Liver (tissue), 9 donors: Measurements from ENCODE around the gene FBXO21. TPM values are rescaled to one million over a fixed set of nuclear protein-coding genes. Genes with fewer than 3 reads are reported as not detected.

Experiments used
- DNase-seq: peaks from one replicate; pipeline ENCODE4 v3.0.0-alpha.2; 2017; ENCODE audit warnings: low spot score
- H3K27ac ChIP-seq, 2 donors: one replicate each; pipeline ENCODE4 v1.7.0; 2013; ENCODE audit warnings: inconsistent platforms in 2 of 2, low read length in 2 of 2, control low read depth in 1 of 2, low read depth in 1 of 2, mild to moderate bottlenecking in 1 of 2
- H3K27me3 ChIP-seq, 4 donors: one replicate each; pipeline versions ENCODE4 v1.6.1 to v1.7.0; 2013; ENCODE audit warnings: low read length in 3 of 4, inconsistent platforms in 1 of 4, mild to moderate bottlenecking in 1 of 4, moderate library complexity in 1 of 4; ENCODE audit not compliant: control insufficient read depth in 4 of 4, insufficient read depth in 4 of 4
- H3K36me3 ChIP-seq, 4 donors: one replicate each; pipeline versions ENCODE4 v1.6.1 to v1.7.0; 2013; ENCODE audit warnings: low read length in 3 of 4, mild to moderate bottlenecking in 3 of 4, low read depth in 1 of 4, moderate library complexity in 1 of 4; ENCODE audit not compliant: control insufficient read depth in 4 of 4, insufficient read depth in 3 of 4
- H3K4me1 ChIP-seq, 4 donors: one replicate each; pipeline versions ENCODE4 v1.6.1 to v1.7.0; 2013; ENCODE audit warnings: low read length in 3 of 4, mild to moderate bottlenecking in 3 of 4, moderate library complexity in 1 of 4; ENCODE audit not compliant: control insufficient read depth in 4 of 4, insufficient read depth in 4 of 4
- H3K4me3 ChIP-seq, 3 donors: one replicate each; pipeline versions ENCODE4 v1.6.1 to v1.7.0; 2013; ENCODE audit warnings: low read length in 3 of 3, control low read depth in 1 of 3, low read depth in 1 of 3, mild to moderate bottlenecking in 1 of 3
- H3K9ac ChIP-seq, 2 donors: one replicate each; pipeline ENCODE4 v1.7.0; 2013; ENCODE audit warnings: low read length in 2 of 2, mild to moderate bottlenecking in 2 of 2, moderate library complexity in 2 of 2, control low read depth in 1 of 2, low read depth in 1 of 2
- H3K9me3 ChIP-seq, 4 donors: one replicate each; pipeline versions ENCODE4 v1.6.1 to v1.7.0; 2013; ENCODE audit warnings: low read length in 3 of 4; ENCODE audit not compliant: control insufficient read depth in 4 of 4
- ATF3 ChIP-seq: IDR thresholded peaks from 2 replicates; pipeline ENCODE4 v1.6.1; 2016; ENCODE audit warnings: antibody characterized with exemption
- CTCF ChIP-seq: fragments of 150-350 bp; IDR thresholded peaks from 2 replicates; pipeline ENCODE4 v1.5.1; 2017; ENCODE audit warnings: improper control_type of control experiment, low read depth, low read length; ENCODE audit not compliant: missing input control
- EGR1 ChIP-seq, 2 donors: IDR thresholded peaks; 2 replicates each; pipeline ENCODE4 v1.6.1; 2016 to 2018; ENCODE audit warnings: antibody characterized with exemption in 2 of 2, low read depth in 2 of 2
- FOXA1 ChIP-seq: IDR thresholded peaks from 2 replicates; pipeline ENCODE4 v1.6.1; 2016; ENCODE audit warnings: antibody characterized with exemption
- FOXA2 ChIP-seq: IDR thresholded peaks from 2 replicates; pipeline ENCODE4 v1.6.1; 2016; ENCODE audit warnings: antibody characterized with exemption
- GABPA ChIP-seq, 2 donors: IDR thresholded peaks in 1 of 2; conservative IDR thresholded peaks in 1 of 2; 2 replicates each; pipeline ENCODE4 v1.6.1; 2016; ENCODE audit warnings: antibody characterized with exemption in 2 of 2, mild to moderate bottlenecking in 1 of 2, moderate library complexity in 1 of 2
- HNF4A ChIP-seq, 2 donors: conservative IDR thresholded peaks; 2 replicates each; pipeline ENCODE4 v1.6.1; 2016; ENCODE audit warnings: antibody characterized with exemption in 2 of 2, mild to moderate bottlenecking in 2 of 2
- HNF4G ChIP-seq: IDR thresholded peaks from 2 replicates; pipeline ENCODE4 v1.6.1; 2016; ENCODE audit warnings: antibody characterized with exemption
- JUND ChIP-seq, 2 donors: IDR thresholded peaks; 2 replicates each; pipeline ENCODE4 v1.6.1; 2016; ENCODE audit warnings: antibody characterized with exemption in 2 of 2
- MAX ChIP-seq: IDR thresholded peaks from 2 replicates; pipeline ENCODE4 v1.6.1; 2016; ENCODE audit warnings: antibody characterized with exemption
- NR2F2 ChIP-seq: IDR thresholded peaks from 2 replicates; pipeline ENCODE4 v1.6.1; 2016; ENCODE audit warnings: antibody characterized with exemption
- RAD21 ChIP-seq, 2 donors: IDR thresholded peaks; 2 replicates each; pipeline ENCODE4 v1.6.1; 2016; ENCODE audit warnings: antibody characterized with exemption in 2 of 2, mild to moderate bottlenecking in 2 of 2
- REST ChIP-seq: IDR thresholded peaks from 2 replicates; pipeline ENCODE4 v1.6.1; 2016; ENCODE audit warnings: antibody characterized with exemption, mild to moderate bottlenecking
- RXRA ChIP-seq, 2 donors: IDR thresholded peaks; 2 replicates each; pipeline ENCODE4 v1.6.1; 2017 to 2018; ENCODE audit warnings: antibody characterized with exemption in 2 of 2, mild to moderate bottlenecking in 1 of 2
- SP1 ChIP-seq: IDR thresholded peaks from 2 replicates; pipeline ENCODE4 v1.6.1; 2018; ENCODE audit warnings: antibody characterized with exemption, mild to moderate bottlenecking
- TAF1 ChIP-seq: conservative IDR thresholded peaks from 2 replicates; pipeline ENCODE4 v1.6.1; 2016; ENCODE audit warnings: antibody characterized with exemption, mild to moderate bottlenecking
- YY1 ChIP-seq: IDR thresholded peaks from 2 replicates; pipeline ENCODE4 v1.6.1; 2016; ENCODE audit warnings: antibody characterized with exemption, mild to moderate bottlenecking
- ZBTB33 ChIP-seq: IDR thresholded peaks from 2 replicates; pipeline ENCODE4 v1.6.1; 2016; ENCODE audit warnings: antibody characterized with exemption
- WGBS: extraction: QIAGEN DNeasy Blood & Tissue Kit; methylation state at CpG from one replicate; pipeline ENCODE4 v1.1.7; 2013; 5-methylcytosine and 5-hydroxymethylcytosine counted together
- polyA plus RNA-seq, 2 donors: library from polyadenylated mRNA; stranded (reverse) in 1 of 2; unstranded in 1 of 2; fragments of 200-250 nt in 1 of 2; fragments of >200 nt in 1 of 2; fragmentation: Nextera tagmentation in 1 of 2; extraction: Ambion mirVana in 1 of 2; gene quantifications; one replicate each; pipeline versions ENCODE4 v1.2.1 to v1.2.3, GENCODE V29; 2013 to 2015
- total RNA-seq, 2 donors: library from RNA; depleted of rRNA; stranded (reverse); fragments of >200 nt; gene quantifications; one replicate each; pipeline ENCODE4 v1.2.3, GENCODE V29; 2014
- donor health status: healthy.
- donor health status: healthy.
- donor health status: healthy.
- donor health status: healthy.
- donor health status: healthy.

Gene FBXO21
- total and polyA plus RNA-seq, 4 donors: 12.9 to 54.4 (median 21.1) TPM

- Histone ChIP-seq H3K9ac (no peak overlapping the region), H3K4me1 (no peaks in the 10 kb centered on the region), H3K9me3 (no peaks in the 10 kb centered on the region), H3K4me3 (no peak overlapping the region), H3K27me3 (no peaks in the 10 kb centered on the region), H3K27ac (no peak overlapping the region), H3K36me3 (no peaks in the 10 kb centered on the region)
- no peak for DNase-seq
- 86% methylated on average over 15 of the region's 15 CpGs for WGBS
- TF ChIP-seq RAD21 (IDR thresholded peaks at IDR 0.05): no peak
- no peak for TF ChIP-seq GABPA (IDR thresholded peaks at IDR 0.05 in 1 of 2, conservative IDR thresholded peaks at IDR 0.05 in 1 of 2)
- TF ChIP-seq TAF1: no peak
- no peak for TF ChIP-seq NR2F2
- no peak for TF ChIP-seq YY1
- TF ChIP-seq MAX: no peak
- TF ChIP-seq EGR1 (IDR thresholded peaks at IDR 0.05; ENCODE audit: low read depth in 2 of 2): no peak
- TF ChIP-seq JUND (IDR thresholded peaks at IDR 0.05): no peak
- TF ChIP-seq HNF4A (conservative IDR thresholded peaks at IDR 0.05): no peak
- TF ChIP-seq CTCF: no peak
- no peak for TF ChIP-seq RXRA (IDR thresholded peaks at IDR 0.05)
- TF ChIP-seq SP1: no peak
- TF ChIP-seq ZBTB33: no peak
- no peak for TF ChIP-seq ATF3
- TF ChIP-seq FOXA2: no peak
- no peak for TF ChIP-seq FOXA1
- TF ChIP-seq HNF4G: no peak
- TF ChIP-seq REST: no peak
Observed at GRCh38 chr12:117234441-117234840, 44.2 kb upstream of the FBXO21 start.
